IMR-90 (cell line): ENCODE results near the gene TSEN34.

Experiments used
- CHD1 ChIP-seq: IDR thresholded peaks from 2 replicates; pipeline ENCODE4 v1.6.1; 2012; ENCODE audit warnings: low read depth, low read length, improper control_type of control experiment
- CTCF ChIP-seq: conservative IDR thresholded peaks from 2 replicates; pipeline ENCODE4 v1.5.1; 2012; ENCODE audit warnings: mild to moderate bottlenecking, low read depth, low read length, improper control_type of control experiment
- RCOR1 ChIP-seq: IDR thresholded peaks from 2 replicates; pipeline ENCODE4 v1.6.1; 2012; ENCODE audit warnings: mild to moderate bottlenecking, low read length, improper control_type of control experiment; ENCODE audit not compliant: insufficient replicate concordance
- SMC3 ChIP-seq: fragments of 150-350 bp; IDR thresholded peaks from 2 replicates; pipeline ENCODE4 v1.6.1; 2016; ENCODE audit warnings: low read depth, mild to moderate bottlenecking, antibody characterized with exemption, low read length, moderate library complexity

DNA sequence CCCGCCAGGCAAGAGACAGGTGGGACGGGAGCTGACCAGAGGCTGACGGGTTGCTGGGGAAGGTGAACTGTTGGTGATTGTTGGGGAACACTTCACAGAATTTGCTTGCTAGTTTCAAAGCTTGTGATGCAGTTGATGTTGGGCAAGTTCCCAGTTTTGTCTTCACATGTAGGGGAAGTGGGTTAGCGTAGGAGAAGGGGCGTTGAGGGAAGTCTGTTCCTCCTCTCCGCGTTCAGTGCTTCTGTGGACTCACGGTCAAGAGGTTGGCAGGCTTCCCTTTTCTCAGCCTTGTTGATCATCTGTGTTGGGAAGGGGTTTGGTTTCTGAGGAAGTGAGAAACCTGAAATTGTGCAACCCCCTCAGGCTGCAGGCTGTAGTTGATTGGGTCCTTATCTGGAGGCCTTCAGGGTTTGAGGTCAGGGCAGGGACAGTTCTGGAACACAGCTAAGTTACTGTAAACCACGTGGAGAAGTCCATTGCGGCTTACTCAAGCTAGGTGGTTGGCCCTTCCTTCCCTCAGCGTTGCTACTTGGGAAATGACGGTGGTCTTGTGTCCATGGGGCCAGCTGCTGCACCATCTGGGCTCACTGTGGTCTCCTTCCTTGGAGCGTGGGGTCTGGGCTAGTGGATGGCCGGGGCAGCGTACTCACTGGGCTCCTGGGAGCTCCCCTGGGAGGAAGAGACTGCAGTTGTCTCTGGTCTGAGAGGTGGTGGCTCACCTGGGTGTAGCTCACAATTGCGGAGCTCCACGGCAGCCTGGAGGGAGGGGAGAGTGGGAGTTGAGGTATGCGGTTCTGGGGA, 17.1 kb downstream of the TSEN34 start:
- TF ChIP-seq SMC3 (no peak), RCOR1 (no peak), CTCF (no peak), CHD1 (no peak)
